ENCODE measurements around the gene CPXM2.

CPXM2 gene

GRCh38 chr10:123882177-123882576, 9.4 kb downstream of the CPXM2 start:
- DNase-seq (ENCODE audit: low read depth) = no peak
- H3K4me3 ChIP-seq (ENCODE audit: low read depth, low read length) = no peak overlapping the region

- no peak overlapping the region for H3K4me3 ChIP-seq (ENCODE audit: low read depth, low read length)
- no peak for DNase-seq (ENCODE audit: low read depth)
Observed at GRCh38 chr10:123879606-123880257, 11.9 kb downstream of the CPXM2 start.

- H3K4me3 ChIP-seq (ENCODE audit: low read depth, low read length) = no peak overlapping the region
- DNase-seq (ENCODE audit: low read depth) = no peak
Observed at GRCh38 chr10:123878666-123879303, 12.8 kb downstream of the CPXM2 start.

- H3K4me3 ChIP-seq (ENCODE audit: low read depth, low read length) = no peak overlapping the region
- no peak for DNase-seq (ENCODE audit: low read depth)
Observed at GRCh38 chr10:123870260-123870659, 21.3 kb downstream of the CPXM2 start.

GRCh38 chr10:123869020-123869414, 22.6 kb downstream of the CPXM2 start:
- DNase-seq (ENCODE audit: low read depth) = no peak
- no peak overlapping the region for H3K4me3 ChIP-seq (ENCODE audit: low read depth, low read length)

- no peak overlapping the region for H3K4me3 ChIP-seq (ENCODE audit: low read depth, low read length)
- no peak for DNase-seq (ENCODE audit: low read depth)
Observed at GRCh38 chr10:123868038-123869019, 23.3 kb downstream of the CPXM2 start.

GRCh38 chr10:123865880-123866279, 25.7 kb downstream of the CPXM2 start:
- no peak for DNase-seq (ENCODE audit: low read depth)
- H3K4me3 ChIP-seq (ENCODE audit: low read depth, low read length) = no peak overlapping the region

GRCh38 chr10:123865350-123865749, 26.3 kb downstream of the CPXM2 start:
- no peak overlapping the region for H3K4me3 ChIP-seq (ENCODE audit: low read depth, low read length)
- DNase-seq (ENCODE audit: low read depth) = no peak

GRCh38 chr10:123864923-123865322, 26.7 kb downstream of the CPXM2 start:
- no peak for DNase-seq (ENCODE audit: low read depth)
- no peak overlapping the region for H3K4me3 ChIP-seq (ENCODE audit: low read depth, low read length)

GRCh38 chr10:123863721-123864482, 27.7 kb downstream of the CPXM2 start:
- no peak for DNase-seq (ENCODE audit: low read depth)
- no peak overlapping the region for H3K4me3 ChIP-seq (ENCODE audit: low read depth, low read length)

GRCh38 chr10:123863183-123863575, 28.4 kb downstream of the CPXM2 start:
- no peak overlapping the region for H3K4me3 ChIP-seq (ENCODE audit: low read depth, low read length)
- no peak for DNase-seq (ENCODE audit: low read depth)

- DNase-seq (ENCODE audit: low read depth) = no peak
- H3K4me3 ChIP-seq (ENCODE audit: low read depth, low read length) = no peak overlapping the region
Observed at GRCh38 chr10:123862421-123863182, 29.0 kb downstream of the CPXM2 start.

GRCh38 chr10:123860856-123861255, 30.8 kb downstream of the CPXM2 start:
- no peak overlapping the region for H3K4me3 ChIP-seq (ENCODE audit: low read depth, low read length)
- DNase-seq (ENCODE audit: low read depth) = no peak

- no peak for DNase-seq (ENCODE audit: low read depth)
Observed at GRCh38 chr10:123860209-123860608, 31.4 kb downstream of the CPXM2 start.

GRCh38 chr10:123859653-123860050, 32.0 kb downstream of the CPXM2 start:
- DNase-seq (ENCODE audit: low read depth) = no peak
- no peak overlapping the region for H3K4me3 ChIP-seq (ENCODE audit: low read depth, low read length)

More at GRCh38 chr10:123860209-123860608, 31.4 kb downstream of the CPXM2 start:
- no peak overlapping the region for H3K4me3 ChIP-seq (ENCODE audit: low read depth, low read length)

- DNase-seq (ENCODE audit: low read depth) = no peak
- no peak overlapping the region for H3K4me3 ChIP-seq (ENCODE audit: low read depth, low read length)
Observed at GRCh38 chr10:123858907-123859652, 32.5 kb downstream of the CPXM2 start.

GRCh38 chr10:123858077-123858681, 33.4 kb downstream of the CPXM2 start:
- peak; percentile 33 for DNase-seq (ENCODE audit: low read depth)
- no peak overlapping the region for H3K4me3 ChIP-seq (ENCODE audit: low read depth, low read length)

- no peak overlapping the region for H3K4me3 ChIP-seq (ENCODE audit: low read depth, low read length)
- no peak for DNase-seq (ENCODE audit: low read depth)
Observed at GRCh38 chr10:123857616-123858015, 34.0 kb downstream of the CPXM2 start.

All from skeletal muscle cell (primary cell).